ENCODE results near the gene CEMIP2.

Gene CEMIP2

GRCh38 chr9:71748280-71748743 is 20.0 kb downstream of the CEMIP2 start:
- DNase-seq (ENCODE audit: low spot score), result no peak

- no peak for DNase-seq (ENCODE audit: low spot score)
Observed at GRCh38 chr9:71747576-71747975, 20.7 kb downstream of the CEMIP2 start.

DNA sequence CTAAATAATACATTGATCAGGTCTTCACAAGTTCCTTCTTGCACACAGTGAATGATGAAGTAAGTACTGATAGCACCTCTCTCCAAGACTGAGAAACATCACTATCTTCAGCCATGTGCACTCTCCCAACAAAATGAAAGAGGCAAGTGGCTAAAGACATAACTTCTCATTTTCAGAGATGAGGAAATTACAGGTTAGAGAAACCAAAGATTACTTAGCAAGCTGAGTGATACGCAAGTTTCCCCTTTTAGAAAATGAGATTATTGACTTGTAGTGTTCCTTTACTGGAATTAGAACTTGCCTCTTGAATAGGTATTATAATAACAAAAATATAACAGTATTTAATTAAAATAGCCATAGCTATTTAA is 21.6 kb downstream of the CEMIP2 start:
- no peak for DNase-seq (ENCODE audit: low spot score)

GRCh38 chr9:71746023-71746757 is 22.1 kb downstream of the CEMIP2 start:
- DNase-seq (ENCODE audit: low spot score), result no peak

GRCh38 chr9:71744754-71745521 is 23.4 kb downstream of the CEMIP2 start:
- DNase-seq (ENCODE audit: low spot score), result no peak

DNA sequence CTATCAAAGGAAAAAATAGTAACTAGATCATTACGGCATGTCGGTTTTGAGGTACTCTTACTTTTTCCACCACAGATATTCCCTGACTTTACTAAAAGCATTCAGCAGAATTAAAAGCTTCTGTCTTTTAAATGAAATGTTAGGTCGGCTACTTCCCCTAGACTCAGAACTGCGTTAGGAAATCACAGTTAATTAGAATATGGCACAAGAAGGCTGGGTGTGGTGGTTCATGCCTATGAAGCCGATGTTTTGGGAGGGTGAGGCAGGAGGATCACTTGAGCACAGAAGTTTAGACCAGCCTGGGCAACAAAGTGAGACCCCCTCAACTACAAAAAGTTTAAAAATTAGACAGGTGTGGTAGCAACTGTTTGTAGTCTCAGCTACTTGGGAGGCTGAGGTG is 24.4 kb downstream of the CEMIP2 start:
- no peak for DNase-seq (ENCODE audit: low spot score)

GRCh38 chr9:71743217-71743705 is 25.1 kb downstream of the CEMIP2 start:
- no peak for DNase-seq (ENCODE audit: low spot score)

DNA sequence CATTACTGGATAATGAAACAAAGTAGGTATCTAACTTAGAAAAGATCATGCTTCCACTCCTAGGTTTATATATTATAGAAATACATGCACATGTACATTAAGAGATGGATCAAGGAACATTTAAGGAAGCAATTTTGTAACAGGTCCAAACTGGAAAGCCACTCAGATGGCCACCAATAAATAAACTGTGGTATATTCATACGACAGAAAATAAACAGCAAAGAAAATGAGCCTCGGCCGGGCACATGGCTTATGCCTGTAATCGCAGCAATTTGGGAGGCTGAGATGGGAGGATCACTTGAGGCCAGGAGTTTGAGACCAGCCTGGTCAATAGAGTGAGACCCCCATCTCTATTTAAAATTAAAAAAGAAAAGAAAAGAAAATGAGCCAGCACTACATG is 25.6 kb downstream of the CEMIP2 start:
- DNase-seq (ENCODE audit: low spot score), result no peak

DNA sequence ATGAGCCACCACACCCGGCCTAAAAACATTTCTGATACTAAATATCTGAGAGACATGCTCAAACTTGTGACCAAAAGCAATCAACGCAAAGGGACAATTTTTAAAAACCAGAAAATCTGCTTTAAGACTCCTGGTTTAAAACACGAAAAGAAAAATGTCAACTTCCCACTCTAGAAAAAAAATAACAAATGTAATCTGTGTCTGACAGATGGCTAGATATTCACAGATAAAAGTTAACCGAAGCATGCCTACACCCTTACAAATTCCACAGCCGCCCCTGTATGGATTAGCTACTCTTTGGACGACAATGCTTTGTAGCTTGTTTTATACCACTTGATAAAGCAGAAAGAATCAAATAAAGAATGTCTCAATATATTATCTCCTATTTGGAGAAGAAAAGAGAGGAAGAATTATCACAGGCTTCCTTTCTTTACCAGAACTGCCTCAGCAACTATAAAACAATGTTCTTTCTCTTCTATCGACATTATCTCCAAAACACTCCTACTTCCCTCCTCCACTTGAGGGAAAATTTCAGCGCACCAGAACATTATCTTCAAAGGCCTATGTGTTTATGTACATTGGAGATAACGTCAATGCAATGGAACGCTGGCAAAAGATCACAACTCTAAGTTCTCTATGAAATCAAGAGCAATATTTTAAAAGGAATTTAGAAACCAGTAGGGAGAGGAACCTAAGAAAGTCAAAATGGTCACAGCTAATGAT is 26.2 kb downstream of the CEMIP2 start:
- no peak for DNase-seq (ENCODE audit: low spot score)

- no peak for DNase-seq (ENCODE audit: low spot score)
Observed at GRCh38 chr9:71740199-71740598, 28.1 kb downstream of the CEMIP2 start.

DNA sequence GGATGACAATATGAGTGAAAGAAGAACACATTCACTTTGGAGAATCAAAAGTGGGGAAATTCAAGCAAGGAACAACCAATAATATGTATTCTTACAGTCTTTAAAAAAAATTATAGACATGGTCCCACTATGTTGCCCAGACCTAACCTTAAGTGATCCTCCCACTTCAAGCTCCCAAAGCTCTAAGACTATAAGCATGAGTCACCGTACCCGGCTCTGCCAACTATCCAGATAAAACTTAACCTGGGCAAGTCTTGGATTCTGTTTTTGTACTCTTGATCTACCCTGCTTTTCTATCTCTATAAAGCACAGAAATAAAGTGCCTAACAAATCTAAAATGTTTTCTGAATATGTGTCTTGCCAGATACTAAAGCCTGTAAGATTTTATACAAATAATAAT is 30.9 kb downstream of the CEMIP2 start:
- DNase-seq (ENCODE audit: low spot score), result no peak

DNA sequence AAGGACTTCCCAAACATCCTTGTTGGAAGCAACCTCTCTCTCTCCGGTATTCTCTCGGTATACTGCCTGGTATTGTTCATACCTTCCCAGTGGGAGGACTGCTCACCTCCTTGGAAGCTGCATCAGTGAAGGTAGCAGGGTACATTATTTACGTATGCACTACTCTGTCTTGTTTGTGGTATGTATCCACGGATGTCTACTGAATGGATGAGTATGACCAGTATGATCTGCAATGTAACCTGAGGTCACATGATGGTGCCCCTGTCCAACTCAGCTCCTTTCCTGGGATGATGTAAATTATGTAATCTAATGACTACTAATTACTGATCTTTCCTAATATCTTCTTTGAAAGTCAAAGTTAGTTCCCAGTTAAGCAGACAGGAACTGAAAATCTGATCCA is 32.1 kb downstream of the CEMIP2 start:
- no peak for DNase-seq (ENCODE audit: low spot score)

DNA sequence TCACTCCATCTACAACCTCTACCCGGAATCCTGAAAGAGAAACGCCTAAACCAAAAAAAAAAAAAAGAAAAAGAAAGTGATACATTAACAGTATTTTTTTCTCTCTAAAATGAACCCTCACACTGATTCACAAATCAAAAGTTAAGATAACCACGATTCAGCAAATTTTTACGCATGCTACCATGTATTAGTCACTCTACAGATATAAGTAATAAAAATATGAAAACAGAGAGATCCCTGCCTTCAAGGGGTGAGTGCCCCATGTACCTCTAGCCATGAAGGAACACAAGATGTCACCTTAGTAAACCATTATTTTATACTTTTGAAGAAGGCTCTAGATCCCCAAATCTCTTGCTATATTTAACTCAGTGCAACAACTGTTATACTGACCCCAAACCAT is 33.4 kb downstream of the CEMIP2 start:
- no peak for DNase-seq (ENCODE audit: low spot score)

DNA sequence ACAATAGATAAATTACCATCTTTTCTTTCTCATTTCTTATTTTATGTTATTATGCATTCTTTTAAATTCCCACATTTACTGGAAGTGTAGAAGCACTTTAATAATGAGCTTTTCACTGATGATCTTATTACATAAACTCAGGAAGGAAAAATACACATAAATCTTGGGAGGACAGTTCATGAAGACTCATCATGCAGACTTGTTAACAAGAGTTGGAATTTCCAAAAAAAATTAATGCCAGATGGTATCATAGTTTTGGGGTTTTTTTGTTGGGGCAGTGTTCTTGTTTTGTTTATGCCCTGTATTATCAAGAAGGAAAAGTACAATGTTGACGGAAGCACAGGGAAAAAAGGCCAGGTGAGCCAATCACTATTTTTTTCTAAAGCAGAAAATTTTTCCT is 35.1 kb downstream of the CEMIP2 start:
- DNase-seq (ENCODE audit: low spot score), result no peak

DNA sequence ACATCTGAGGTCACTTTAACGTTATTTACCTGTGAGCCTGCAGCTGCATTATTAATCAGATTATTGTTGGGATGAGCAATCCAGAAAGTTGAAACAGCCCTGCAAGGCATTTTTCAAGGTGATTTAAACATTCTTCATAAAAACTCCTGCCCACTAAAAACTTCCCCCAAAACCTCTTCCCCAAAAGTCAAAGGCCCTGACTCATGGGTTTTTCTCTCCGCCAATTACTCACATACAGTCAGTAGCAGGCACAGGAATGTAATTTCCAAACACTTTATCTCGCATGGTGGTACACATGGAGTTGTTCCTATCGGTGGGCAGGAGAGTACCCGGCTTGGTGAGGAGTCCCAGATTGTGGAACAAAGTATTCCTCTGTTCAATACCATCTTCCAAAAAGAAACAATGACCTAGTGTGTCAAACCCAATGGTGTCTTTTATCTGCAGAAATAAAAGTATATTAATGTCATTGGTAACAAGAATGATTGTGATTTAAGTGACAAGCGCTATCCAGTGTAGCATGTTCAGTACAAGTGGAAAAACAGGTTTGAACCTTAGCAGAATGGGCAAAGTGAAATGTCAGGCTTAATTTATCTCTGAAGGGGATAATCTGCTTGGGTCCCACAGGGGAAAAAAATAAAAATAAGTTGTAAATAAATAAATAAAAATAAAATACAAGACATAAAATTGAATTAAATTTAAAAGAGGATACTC is 38.3 kb downstream of the CEMIP2 start:
- DNase-seq (ENCODE audit: low spot score), result no peak

DNA sequence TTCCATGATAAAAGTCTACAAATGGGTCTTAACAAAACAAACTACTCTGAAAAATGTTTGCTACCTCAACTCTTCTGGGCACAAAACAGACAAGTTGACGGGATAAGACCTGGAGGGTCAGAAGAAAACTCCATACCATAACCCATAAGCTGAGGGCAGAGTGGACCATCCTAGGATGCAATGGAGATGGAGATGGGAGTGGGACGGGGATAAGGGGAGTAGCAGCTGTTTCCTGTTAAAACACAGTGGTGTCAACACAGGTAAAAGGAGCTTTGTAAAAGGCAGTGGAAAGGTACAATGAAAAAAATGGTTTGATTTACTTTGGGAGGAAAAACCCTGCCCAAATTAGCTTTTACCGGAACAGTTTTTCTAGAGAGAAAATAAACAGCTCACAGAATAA is 41.6 kb downstream of the CEMIP2 start:
- DNase-seq (ENCODE audit: low spot score), result no peak

- DNase-seq (ENCODE audit: low spot score), result no peak
Observed at GRCh38 chr9:71725590-71726338, 42.5 kb downstream of the CEMIP2 start.

DNA sequence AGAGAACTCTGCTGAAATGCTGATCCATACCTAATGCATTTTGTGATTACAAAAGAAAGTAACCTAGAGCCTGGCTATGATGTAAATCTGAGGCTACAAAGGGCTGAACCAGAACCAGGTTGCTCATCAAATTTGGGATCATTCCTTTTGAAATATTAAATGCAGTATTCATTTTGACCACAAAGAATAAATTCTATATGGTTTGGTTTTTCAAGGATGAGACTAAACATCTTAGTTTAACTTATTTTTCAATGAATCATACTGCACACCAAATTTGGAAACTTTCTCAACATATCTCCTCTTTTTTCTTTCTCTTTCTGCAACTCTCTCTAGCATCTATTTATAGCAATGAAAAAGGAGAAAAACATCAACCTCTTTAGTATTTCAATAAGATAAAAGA is 46.5 kb downstream of the CEMIP2 start:
- no peak for DNase-seq (ENCODE audit: low spot score)

DNA sequence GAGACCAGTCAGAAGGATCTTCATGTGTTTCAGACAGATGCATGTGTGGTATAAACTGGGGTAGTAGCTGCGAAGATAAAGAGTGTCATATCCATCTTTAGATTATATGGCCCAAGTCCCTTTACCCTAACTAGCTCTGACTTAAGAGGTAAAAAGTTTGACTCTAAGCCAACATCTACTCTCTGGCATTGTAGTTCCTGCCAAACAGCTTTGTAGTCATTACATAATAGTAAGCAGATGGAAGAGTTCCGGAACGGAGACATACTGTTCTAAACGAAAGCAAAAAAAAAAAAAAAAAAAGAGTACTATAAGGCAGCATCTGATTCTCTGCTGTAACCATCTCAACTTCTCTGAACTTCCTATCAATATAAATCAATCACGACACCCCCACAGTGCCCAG is 48.8 kb downstream of the CEMIP2 start:
- DNase-seq (ENCODE audit: low spot score), result no peak

- no peak for DNase-seq (ENCODE audit: low spot score)
Observed at GRCh38 chr9:71719088-71719487, 49.2 kb downstream of the CEMIP2 start.

DNA sequence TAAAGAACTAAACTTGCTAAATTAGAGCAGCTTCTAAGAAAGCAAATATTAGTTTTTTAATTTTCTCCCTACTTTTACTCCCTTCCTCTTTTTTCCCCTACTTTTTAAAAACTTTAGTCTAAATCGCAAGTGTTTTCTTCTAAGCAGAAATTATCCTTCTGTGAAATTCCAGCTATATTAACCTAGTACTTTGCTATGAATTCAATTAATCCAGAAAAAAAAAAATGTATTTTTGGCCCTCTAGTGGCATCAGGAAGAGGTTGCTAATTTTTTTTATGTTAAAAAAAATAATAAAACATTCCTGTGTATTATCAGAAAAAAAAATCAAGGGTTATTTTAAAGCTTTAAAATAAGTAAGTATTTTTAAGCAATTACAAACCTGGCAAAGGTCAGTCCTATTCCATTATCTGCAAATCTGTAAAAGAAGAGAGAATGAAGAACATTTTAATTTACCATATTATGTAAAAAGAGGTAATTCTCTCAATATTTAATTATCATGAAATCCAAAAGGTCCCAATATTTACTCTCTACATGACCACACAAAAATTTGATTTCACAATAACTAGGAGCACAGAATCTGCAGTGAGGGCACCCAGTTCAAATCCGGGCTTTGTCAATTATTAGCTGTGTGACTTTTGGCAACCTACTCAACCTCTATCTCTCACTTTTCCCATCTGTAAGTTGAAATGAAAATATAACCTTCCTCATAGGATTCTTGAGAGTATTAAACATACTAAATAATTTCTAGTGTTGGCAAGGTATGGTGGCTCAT is 52.0 kb downstream of the CEMIP2 start:
- DNase-seq (ENCODE audit: low spot score), result no peak

All from ecto neural progenitor cell (in vitro differentiated cells).